Esophagus muscularis mucosa (tissue), 4 donors: ENCODE measurements around the gene SERHL2. TPM values are rescaled to one million over a fixed set of nuclear protein-coding genes. Genes with fewer than 3 reads are reported as not detected.
"Not testable (repeated sequence)": the region's sequence is repeated elsewhere in the genome, so short reads cannot be mapped to it uniquely, and the experiment has no call there.

ENCODE experiments used
- DNase-seq: peaks from one replicate; pipeline ENCODE4 v3.0.0-alpha.2; 2017; ENCODE audit errors: extremely low spot score
- H3K27ac ChIP-seq, 4 donors: fragments of 200-600 bp; sonication (generic); replicated peaks in 1 of 4; 1 replicate in 3 of 4; 2 replicates in 1 of 4; pipeline ENCODE4 v1.5.1; 2016 to 2019; ENCODE audit warnings: mild to moderate bottlenecking in 1 of 4
- H3K27me3 ChIP-seq, 4 donors: fragments of 200-600 bp; sonication (generic); one replicate each; pipeline versions ENCODE4 v1.5.1 to v1.6.0; 2016 to 2019
- H3K36me3 ChIP-seq, 4 donors: fragments of 200-600 bp; sonication (generic); one replicate each; pipeline ENCODE4 v1.5.1; 2016 to 2019
- H3K4me1 ChIP-seq, 4 donors: fragments of 200-600 bp; sonication (generic); one replicate each; pipeline ENCODE4 v1.5.1; 2016 to 2019
- H3K4me3 ChIP-seq, 4 donors: fragments of 200-600 bp; sonication (generic); 1 replicate in 2 of 4; 2 replicates in 2 of 4; pipeline ENCODE4 v1.5.1; 2016 to 2019; ENCODE audit warnings: mild to moderate bottlenecking in 4 of 4, moderate library complexity in 1 of 4
- H3K9me3 ChIP-seq, 4 donors: fragments of 200-600 bp; sonication (generic); 1 replicate in 3 of 4; 2 replicates in 1 of 4; pipeline ENCODE4 v1.5.1; 2016 to 2019
- CTCF ChIP-seq, 3 experiments: fragments of 200-600 bp in 2 of 3; fragments of 450-650 bp in 1 of 3; sonication (generic) in 2 of 3; IDR thresholded peaks; one replicate each; pipeline ENCODE4 v1.5.1; 2017 to 2019; ENCODE audit warnings: antibody characterized with exemption in 3 of 3, mild to moderate bottlenecking in 2 of 3, moderate library complexity in 1 of 3
- EP300 ChIP-seq: sonication (generic); formaldehyde crosslinking; IDR thresholded peaks from one replicate; pipeline ENCODE4 v1.6.1; 2017; ENCODE audit warnings: antibody characterized with exemption
- POLR2A ChIP-seq: fragments of 450-650 bp; IDR thresholded peaks from one replicate; pipeline ENCODE4 v1.6.1; 2017; ENCODE audit warnings: antibody characterized with exemption, moderate library complexity, mild to moderate bottlenecking, low read depth
- POLR2AphosphoS5 ChIP-seq, 2 donors: sonication (generic); formaldehyde crosslinking; IDR thresholded peaks; one replicate each; pipeline ENCODE4 v1.6.1; 2017; ENCODE audit warnings: antibody characterized with exemption in 2 of 2
- WGBS: methylation state at CpG from one replicate; pipeline ENCODE4 v1.1.5; 2018; 5-methylcytosine and 5-hydroxymethylcytosine counted together
- intact Hi-C: fragments of 100-400 bp; cut with DNase I; formaldehyde crosslinking; loops from one replicate; pipeline ENCODE4 v1.15.1; 2023
- total RNA-seq, 4 donors: library from RNA; depleted of rRNA; stranded (reverse); fragments of >200 nt; gene quantifications; one replicate each; pipeline versions ENCODE4 v1.1.0 to v1.2.1, GENCODE V29; 2016

Gene SERHL2
- total RNA-seq, 4 donors from 2014 or later = 3.1 to 9.1 (median 5.0) TPM

- Histone ChIP-seq H3K4me1 (peaks cover 0 to 14% (median 12%) of the 10 kb centered on the region in 4 donors), H3K27ac (no peak overlapping the region), H3K4me3 (no peak overlapping the region), H3K36me3 (peaks cover 0 to 37% (median 9%) of the 10 kb centered on the region in 4 donors), H3K27me3 (no peaks in the 10 kb centered on the region), H3K9me3 (no peaks in the 10 kb centered on the region)
- no peak for TF ChIP-seq EP300
- TF ChIP-seq POLR2AphosphoS5 (IDR thresholded peaks at IDR 0.05) = no peak
- no peak for TF ChIP-seq CTCF (IDR thresholded peaks at IDR 0.05)
- no peak for TF ChIP-seq POLR2A
- intact Hi-C loops = no loop called here
- no peak for DNase-seq
- over 99% methylated on average over 17 of the region's 17 CpGs for WGBS
These were observed 10.9 kb downstream of the SERHL2 start for GRCh38 chr22:42564699-42565098.

GRCh38 chr22:42565956-42566355 lies 12.2 kb downstream of the SERHL2 start:
- TF ChIP-seq POLR2A (no peak), POLR2AphosphoS5 (IDR thresholded peaks at IDR 0.05) (no peak), EP300 (no peak), CTCF (IDR thresholded peaks at IDR 0.05) (no peak)
- Histone ChIP-seq H3K9me3 (no peaks in the 10 kb centered on the region), H3K36me3 (peaks cover 0 to 49% (median 16%) of the 10 kb centered on the region in 4 donors), H3K4me1 (peaks cover 0 to 14% (median 12%) of the 10 kb centered on the region in 4 donors), H3K27ac (no peak overlapping the region), H3K27me3 (no peaks in the 10 kb centered on the region), H3K4me3 (no peak overlapping the region)
- intact Hi-C loops = no loop called here
- 92% methylated on average over 10 of the region's 12 CpGs for WGBS
- no peak for DNase-seq

GRCh38 chr22:42567950-42568349 lies 14.2 kb downstream of the SERHL2 start:
- H3K4me1 ChIP-seq, H3K27me3 ChIP-seq, H3K4me3 ChIP-seq, DNase-seq, H3K27ac ChIP-seq, intact Hi-C loops, H3K9me3 ChIP-seq: not testable (repeated sequence)
- 81% methylated on average over 4 of the region's 6 CpGs for WGBS
- peaks cover 3 to 57% (median 30%) of the 10 kb centered on the region in 4 donors for H3K36me3 ChIP-seq

- H3K27ac ChIP-seq, intact Hi-C loops, H3K9me3 ChIP-seq, H3K4me1 ChIP-seq, DNase-seq, H3K27me3 ChIP-seq, H3K4me3 ChIP-seq: not testable (repeated sequence)
- WGBS = 83% methylated on average over 8 of the region's 9 CpGs
- H3K36me3 ChIP-seq = peaks cover 6 to 67% (median 48%) of the 10 kb centered on the region in 4 donors
These were observed 16.8 kb downstream of the SERHL2 start for GRCh38 chr22:42570580-42570979.

- H3K27me3 ChIP-seq, H3K4me1 ChIP-seq, intact Hi-C loops, H3K27ac ChIP-seq, H3K9me3 ChIP-seq, DNase-seq, H3K4me3 ChIP-seq: not testable (repeated sequence)
- no CpG with 5 or more reads among the region's 12 CpGs for WGBS
- H3K36me3 ChIP-seq = peaks cover 6 to 67% (median 47%) of the 10 kb centered on the region in 4 donors
These were observed 17.3 kb downstream of the SERHL2 start for GRCh38 chr22:42571068-42571467.

- WGBS = no CpG with 5 or more reads among the region's 1 CpG
- intact Hi-C loops, H3K27me3 ChIP-seq, DNase-seq, H3K4me3 ChIP-seq, H3K27ac ChIP-seq, H3K9me3 ChIP-seq, H3K4me1 ChIP-seq: not testable (repeated sequence)
- peaks cover 6 to 89% (median 65%) of the 10 kb centered on the region in 4 donors for H3K36me3 ChIP-seq
These were observed 20.3 kb downstream of the SERHL2 start for GRCh38 chr22:42574046-42574445.

- peaks cover 6 to 89% (median 64%) of the 10 kb centered on the region in 4 donors for H3K36me3 ChIP-seq
- H3K4me3 ChIP-seq, DNase-seq, intact Hi-C loops, H3K27ac ChIP-seq, H3K27me3 ChIP-seq, H3K9me3 ChIP-seq, H3K4me1 ChIP-seq: not testable (repeated sequence)
- 79% methylated on average over 8 of the region's 21 CpGs for WGBS
These were observed 20.7 kb downstream of the SERHL2 start for GRCh38 chr22:42574468-42574867.

GRCh38 chr22:42575996-42576574 lies 22.3 kb downstream of the SERHL2 start:
- WGBS = 84% methylated on average over 5 of the region's 30 CpGs
- peaks cover 6 to 81% (median 62%) of the 10 kb centered on the region in 4 donors for H3K36me3 ChIP-seq
- H3K4me1 ChIP-seq, H3K27ac ChIP-seq, DNase-seq, intact Hi-C loops, H3K27me3 ChIP-seq, H3K4me3 ChIP-seq, H3K9me3 ChIP-seq: not testable (repeated sequence)

- WGBS = 80% methylated on average over 2 of the region's 9 CpGs
- H3K27ac ChIP-seq, DNase-seq, H3K9me3 ChIP-seq, H3K4me3 ChIP-seq, H3K27me3 ChIP-seq, intact Hi-C loops: not testable (repeated sequence)
- peaks cover 0 to 11% (median 8%) of the 10 kb centered on the region in 4 donors for H3K4me1 ChIP-seq
- peaks cover 6 to 70% (median 56%) of the 10 kb centered on the region in 4 donors for H3K36me3 ChIP-seq
These were observed 23.4 kb downstream of the SERHL2 start for GRCh38 chr22:42577141-42577540.
